ENCODE results near the gene TBPL1.
"Not testable (repeated sequence)": the region's sequence is repeated elsewhere in the genome, so short reads cannot be mapped to it uniquely, and the experiment has no call there.

The TBPL1 gene

DNA sequence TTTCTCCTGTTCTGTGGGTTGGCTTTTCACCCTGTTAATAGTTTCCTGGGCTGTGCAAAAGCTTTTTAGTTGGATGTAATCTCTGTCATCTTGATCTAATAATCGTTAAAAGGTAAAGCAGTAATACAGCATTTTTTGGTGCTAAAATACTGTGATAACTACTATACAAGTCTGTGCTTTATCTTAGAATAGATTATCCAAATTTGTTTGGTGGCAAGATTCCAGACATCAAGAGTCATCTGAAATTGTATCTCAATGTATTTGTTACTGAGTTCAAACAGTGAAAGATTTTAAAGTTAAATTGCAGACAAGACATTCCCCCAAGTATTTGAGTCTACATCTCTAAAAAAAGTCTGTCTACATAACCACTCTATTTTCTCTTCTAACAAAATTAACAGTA, 18.8 kb downstream of the TBPL1 start:
- DNase-seq = no peak

DNA sequence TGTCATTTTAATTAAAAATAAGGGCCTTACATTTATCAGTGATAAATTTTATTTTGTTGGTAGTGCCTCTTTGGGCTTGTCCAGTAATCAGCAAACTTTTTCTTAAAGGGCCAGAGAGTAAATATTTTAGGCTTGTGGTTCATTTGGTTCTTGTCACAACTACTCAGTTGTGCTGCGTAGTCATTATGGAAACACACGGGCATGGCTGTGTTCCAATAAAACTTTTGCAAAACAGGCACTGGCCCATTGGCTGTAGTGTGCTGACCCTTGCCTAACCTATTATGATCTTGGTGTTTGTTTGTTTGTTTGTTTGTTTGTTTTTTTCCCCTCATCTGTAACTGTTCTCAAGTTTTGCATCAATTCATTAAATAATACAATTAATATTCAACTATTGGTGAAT, 19.4 kb downstream of the TBPL1 start:
- DNase-seq = no peak

DNA sequence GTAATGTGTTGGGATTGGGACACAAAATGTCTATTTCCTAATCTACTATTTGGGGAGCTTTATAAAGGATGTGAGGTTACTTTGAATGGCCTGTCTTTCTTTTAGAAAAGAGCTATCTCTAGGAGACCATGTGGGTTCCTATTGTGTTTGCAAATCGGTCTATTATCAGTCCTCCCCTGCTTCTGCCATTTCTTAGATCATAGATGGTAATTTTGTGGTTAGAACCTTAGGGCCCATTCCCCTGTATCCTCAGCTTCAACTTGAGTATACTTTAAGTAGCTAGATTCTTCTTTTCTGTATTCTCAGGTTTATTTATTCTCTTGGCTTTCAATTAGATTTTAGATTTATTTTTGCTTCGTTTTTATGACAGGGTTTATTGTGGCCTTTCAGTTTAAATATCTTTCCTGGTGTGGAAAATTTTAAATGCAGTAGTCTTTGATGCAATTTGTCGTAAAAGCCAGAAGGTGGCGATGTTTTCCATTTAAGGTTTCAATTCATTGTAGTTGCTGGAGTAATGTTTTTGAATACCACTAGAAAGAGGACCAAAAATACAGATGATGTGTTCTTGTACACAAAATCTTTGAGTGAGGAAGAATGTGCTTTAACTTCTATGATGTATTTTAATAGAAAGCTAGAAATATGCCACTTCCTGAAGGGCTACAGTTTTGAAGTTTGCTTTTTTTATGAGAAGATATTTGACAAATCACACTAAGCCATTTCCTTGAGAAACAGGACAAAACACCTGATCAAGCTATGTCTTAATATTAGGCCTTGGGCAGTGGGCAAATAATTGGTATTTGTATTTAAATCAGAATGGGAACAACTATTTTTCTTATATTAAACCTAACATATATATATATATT, 20.3 kb downstream of the TBPL1 start:
- no peak for DNase-seq

DNA sequence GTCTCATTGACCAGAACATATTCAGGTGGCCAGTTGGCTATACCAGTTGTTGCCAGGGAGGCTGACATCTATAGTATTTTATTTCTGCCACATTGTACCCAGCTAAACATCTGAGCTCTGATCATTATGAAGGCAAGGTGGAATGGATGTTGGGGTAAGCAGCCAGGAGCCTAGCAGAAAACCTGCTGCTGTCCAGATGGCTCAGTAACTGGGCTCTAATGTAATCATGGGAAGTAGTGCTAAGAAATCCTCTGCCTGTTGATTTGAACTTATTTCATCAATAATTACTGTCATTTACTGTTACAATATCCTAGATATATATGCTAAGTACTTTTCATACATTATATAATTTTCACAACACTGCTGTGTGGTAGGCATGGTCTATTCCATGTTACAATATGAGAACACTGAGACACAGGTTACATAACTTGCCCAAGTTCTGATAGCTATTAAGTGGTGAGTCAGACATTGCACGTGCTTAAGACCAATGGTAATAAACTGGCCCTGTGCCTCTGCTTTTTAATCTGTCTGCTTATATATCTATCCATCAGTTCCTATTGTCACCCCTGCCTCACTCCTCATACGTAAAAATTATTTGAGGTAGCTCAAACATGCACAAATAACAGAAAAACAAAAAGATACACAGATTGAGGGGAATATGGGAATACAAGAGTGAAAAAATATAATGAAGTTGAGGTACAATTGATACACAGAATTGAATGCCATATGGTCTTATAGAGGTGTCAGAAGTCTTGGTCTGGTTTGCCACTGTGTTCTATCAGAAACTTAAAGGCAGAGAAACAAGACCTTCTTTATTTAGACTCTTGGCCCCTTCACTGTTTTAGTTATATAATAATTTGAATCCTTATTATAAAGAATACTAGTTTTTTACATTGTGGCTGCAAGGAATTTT, 25.2 kb downstream of the TBPL1 start:
- DNase-seq = no peak

DNA sequence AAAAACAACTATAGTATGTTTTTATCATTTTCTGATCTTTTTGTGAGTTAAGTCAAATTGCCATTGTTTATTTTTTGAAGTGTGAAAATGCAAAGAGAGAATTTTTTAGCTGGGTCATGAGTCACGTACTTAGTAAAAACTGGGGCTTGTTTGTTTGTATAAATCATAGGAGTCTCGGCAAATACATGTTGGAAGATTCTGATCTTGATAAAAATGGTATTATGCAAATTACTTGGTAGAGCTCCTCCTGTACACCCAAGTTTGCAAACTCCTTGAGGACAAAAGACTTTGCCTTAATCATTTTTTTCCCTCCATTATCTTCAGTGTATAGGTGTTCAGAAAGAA, 25.8 kb downstream of the TBPL1 start:
- no peak for DNase-seq

DNA sequence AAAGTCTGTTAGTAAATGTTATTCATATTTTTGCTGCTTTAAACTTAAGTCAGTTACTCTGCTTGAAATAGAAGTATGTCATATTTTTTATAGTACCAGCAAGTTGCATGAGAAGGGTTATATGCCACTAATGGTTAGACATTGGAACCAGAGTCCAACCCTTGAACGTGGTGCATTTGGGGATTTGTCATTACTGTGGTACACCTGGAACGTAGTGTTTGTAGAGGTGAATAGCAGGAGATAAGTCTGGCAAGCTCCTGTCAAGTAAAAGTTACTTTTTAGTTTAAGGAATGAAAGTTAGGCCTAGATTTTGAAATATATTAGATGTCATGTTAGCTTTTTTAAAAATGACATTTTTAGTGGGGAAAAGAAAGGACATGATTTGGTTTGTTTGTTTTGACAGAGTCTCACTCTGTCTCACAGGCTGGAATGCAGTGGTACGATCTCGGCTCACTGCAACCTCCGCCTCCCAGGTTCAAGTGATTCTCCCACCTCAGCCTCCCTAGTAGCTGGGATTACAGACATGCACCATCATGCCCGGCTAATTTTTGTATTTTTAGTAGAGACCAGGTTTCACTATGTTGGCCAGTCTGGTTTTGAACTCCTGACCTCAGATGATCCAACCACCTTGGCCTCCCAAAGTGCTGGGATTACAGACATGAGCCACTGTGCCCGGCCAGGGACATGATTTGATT, 26.4 kb downstream of the TBPL1 start:
- not testable (repeated sequence) for DNase-seq

DNA sequence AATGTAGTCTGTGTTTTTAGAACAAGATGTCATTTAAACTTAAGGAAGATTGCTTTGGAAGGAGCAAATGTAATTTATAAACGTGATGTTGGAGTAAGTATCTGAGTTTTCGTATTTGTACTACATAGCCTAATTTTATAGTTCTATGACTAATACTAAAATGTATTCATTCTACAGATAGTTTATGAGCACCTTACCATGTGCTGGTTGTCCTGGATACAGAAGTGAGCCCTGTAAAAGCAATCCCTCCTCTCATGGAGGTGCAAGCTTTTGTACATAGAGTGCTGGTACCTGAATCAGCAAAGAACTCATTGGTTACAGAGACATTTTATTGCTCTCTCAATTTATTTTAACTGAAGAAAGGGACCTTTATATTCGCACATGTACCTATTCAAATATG, 27.1 kb downstream of the TBPL1 start:
- no peak for DNase-seq

DNA sequence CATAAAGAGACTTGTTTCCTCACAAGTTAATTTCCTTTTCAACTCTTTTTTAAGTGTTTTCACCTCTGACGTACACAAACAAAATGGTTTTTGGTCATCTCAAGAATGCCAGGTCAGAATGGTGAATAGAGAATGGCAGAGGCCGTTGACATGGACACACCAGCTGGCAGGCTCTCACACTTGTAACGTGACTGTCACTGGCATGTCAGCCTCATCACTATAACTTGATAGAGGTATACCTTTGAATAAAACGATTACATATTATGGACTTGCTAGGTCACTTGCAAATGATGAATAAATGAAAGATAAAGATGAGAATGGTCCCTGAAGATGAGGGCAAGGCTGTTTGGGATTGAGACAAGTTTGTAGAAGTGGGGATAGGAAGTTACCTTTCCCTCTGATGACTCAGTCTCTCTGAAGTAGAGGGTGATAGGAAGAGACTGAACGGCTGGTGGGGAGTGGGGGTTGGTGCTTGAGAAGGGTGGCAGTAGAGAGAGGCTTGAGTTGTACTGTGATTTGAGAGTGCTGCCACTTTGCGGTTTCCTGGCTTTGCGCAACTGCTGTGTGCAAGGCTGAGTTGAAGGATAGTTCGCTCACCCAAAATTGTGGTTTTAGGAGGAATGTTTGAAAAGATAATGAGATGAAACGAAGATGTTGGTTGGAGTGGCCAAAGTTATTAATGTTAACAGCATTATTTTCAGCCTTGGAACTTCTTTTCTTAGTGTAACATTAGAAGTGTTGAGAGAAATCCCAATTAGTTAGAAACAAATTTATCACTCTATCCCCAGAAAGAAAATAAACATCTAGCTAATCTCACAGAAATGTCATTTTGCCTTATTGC, 30.3 kb downstream of the TBPL1 start:
- DNase-seq = no peak

DNA sequence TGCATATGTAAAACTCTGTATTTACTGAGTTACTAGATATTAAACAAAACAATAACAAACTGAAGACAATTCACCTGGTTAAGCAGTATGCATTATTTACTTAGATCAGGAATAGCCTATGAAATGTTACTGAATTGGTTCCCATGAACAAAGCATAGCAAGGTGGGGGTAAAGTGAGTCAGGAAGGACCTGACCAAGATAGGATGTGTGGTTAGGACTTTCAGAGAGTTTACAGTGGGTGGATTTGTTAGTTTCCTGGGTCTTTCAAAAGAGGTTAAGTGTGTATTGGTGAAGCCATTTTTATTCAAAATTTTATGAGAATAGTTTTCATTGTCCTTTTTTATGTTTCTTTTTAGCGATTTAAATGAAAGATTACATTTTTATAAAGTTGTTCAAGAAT, 32.9 kb downstream of the TBPL1 start:
- DNase-seq = no peak

DNA sequence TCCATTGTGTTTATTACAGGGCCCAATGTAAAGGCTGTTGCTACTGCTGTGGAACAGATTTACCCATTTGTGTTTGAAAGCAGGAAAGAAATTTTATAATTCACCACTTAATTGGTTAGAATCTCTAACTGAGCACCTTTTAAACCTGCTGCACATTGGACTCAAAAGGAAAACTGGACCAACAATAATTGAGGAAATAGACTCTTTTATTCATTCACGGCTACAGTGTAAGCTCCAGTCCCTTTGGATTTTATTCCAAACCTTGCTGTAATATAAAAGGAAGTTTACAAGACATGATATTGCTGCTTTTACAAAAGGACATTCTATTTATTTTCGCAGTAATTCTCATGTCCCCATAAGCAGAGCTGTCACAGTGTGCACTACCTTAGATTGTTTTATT, 33.9 kb downstream of the TBPL1 start:
- no peak for DNase-seq

DNA sequence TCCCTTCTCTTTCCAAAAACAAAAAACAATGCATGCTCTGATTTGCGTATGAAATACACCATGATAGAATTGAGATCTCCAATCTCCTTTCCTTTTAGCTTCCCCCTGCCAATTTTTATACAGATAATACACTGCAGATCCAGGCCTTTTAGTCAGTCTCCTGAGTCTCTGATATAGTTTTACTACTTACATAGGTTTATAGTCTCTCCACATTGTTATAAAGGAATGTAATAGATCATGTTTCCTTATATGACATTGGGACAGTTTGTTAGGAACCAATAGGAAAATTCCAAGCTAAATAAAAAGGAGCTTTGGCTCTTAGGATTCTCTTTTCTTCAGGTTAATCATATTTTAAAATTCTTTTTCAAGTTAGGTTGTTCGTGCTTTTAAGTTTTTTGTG, 36.5 kb downstream of the TBPL1 start:
- DNase-seq = no peak

DNA sequence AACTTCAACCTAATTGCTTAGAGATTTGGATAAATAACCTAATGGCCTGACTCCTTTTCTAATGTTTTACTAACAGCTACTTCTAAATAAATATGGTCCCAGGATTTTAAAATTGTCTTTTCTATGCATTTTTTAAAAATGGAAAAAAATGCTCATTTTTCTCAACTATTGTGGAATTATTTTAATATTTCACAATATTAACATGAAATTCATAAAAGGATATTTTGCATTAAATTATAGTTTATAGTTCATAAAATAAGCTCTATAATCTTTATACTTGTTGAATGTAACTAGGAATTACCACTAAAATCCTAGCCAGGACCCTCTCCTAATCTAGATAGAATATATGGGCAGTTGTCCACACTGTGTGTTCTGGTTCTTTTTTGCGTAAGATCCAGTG, 37.3 kb downstream of the TBPL1 start:
- no peak for DNase-seq

DNA sequence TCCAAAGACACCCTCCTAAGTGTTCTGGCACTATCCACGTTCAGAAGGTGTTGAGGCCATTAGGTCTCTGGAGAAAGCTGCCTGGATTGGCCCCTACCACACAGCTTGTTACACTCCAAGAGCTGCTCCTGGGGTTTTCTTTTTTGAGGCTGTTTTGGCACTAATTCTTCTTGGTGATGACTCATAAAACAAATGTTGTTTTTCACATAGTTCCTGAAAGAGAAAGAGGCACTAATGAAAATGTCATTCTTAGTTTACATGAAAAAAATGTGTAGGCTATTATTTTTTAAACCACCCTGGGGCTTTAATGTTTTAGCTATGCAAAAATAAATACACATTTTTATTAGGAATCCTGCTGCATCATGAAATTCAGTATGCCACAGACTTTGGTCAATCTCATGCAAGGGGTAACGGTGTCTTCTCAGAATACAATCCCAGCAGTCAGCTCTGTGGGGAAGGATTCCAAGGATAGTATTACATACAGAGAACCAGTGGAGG, 38.1 kb downstream of the TBPL1 start:
- DNase-seq = no peak

DNA sequence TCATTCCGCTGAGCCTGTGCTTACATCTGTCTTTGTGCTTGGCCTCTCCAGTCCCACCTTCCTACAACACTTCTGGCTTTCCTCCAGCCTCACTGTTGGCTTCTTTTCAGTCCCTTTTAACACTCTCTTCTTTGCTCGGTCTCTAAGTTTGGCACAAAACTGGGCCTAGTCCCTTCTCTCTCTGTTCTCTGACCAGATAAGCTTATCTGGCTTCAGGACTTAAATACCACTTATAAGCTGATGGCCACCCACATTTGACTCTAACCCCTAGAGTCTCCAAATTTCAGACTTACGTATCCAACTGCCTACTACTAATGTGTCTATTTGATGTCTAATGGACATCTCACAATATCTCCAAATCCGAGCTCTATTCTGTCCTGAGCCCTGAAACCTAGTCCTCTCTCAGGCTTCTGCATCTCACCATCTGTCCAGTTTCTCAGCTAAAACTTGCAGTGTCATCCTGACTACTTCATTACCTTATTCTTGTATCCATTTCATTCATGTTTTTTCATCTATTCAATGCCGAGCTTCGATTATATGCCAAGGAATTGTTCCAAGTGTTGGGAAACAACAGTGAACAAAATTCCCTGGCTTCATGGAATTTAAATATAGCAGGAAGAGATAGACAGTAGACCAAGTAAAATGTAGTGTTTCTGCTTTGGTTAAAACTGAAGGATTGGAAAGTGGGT, 40.1 kb downstream of the TBPL1 start:
- no peak for DNase-seq

DNA sequence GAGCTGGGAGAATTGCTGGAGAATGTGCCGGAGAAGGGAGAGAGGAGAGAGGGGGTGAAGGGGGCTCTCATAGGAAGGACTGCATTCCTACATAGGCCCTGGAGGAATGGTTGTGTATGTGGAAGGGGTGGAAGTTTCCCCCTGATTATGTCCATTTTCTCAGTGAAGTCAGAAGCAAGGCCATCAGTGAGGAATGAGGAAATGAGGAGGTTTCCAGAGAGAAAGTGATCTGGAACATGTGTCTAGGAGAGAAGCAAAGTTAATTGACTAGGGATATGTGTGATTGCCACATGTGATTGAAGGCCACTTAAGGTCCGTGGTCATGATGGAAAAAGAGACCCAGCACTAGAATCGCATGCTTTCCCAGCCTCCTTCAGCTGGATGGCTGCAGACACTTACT, 42.3 kb downstream of the TBPL1 start:
- no peak for DNase-seq

DNA sequence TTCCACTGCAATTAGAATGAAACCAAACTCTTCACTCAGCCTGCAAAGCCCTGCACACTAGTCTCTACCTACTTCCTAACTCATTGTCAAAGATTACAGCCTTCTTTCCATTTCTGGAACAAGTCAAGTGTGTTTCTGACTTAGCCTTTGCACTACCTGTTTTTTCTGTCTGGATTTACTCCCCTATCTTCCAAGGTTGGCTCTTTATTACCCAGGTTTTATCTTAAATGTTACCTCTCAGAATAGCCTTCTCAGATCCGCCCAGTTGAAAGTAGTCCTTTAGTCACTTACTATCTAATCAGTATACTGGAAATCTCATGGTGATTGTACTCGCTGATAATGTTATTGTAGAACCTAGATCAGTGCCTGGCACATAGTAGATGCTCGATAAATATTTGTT, 42.7 kb downstream of the TBPL1 start:
- no peak for DNase-seq

DNA sequence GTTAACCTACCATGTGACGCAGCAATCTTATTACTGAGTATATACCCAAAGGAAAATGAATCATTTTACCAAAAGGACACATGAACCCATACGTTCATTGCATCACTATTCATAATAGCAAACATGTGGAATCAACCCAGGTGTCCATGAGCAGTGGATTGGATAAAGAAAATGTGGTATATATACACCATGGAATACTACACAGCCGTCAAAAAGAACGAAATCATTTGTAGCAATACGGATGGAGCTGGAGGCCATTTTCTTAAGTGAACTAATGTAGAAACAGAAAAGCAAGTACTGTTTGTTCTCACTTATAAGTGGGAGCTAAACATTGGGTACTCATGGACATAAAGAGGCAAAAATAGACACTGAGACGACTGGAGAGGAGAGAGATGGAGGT, 44.2 kb downstream of the TBPL1 start:
- no peak for DNase-seq

DNA sequence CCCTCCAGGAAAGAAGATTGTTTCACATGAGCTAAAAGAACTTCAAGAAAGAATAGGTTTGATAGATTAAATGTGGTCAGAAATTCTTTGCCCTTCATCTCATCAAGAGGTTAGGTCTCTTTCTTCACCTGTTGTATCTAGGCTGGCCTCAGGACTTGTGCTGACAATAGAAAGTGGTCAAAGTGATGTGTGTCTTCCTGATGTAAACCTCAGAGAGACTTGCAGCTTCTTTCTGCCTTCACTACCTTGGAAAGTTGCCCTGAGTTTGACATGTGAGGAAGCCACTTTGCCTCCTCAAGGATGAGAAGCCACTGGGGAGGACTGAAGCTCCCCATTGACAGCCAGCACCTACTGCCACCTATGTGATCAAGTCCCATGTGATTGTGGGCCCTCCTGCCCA, 46.3 kb downstream of the TBPL1 start:
- no peak for DNase-seq

DNA sequence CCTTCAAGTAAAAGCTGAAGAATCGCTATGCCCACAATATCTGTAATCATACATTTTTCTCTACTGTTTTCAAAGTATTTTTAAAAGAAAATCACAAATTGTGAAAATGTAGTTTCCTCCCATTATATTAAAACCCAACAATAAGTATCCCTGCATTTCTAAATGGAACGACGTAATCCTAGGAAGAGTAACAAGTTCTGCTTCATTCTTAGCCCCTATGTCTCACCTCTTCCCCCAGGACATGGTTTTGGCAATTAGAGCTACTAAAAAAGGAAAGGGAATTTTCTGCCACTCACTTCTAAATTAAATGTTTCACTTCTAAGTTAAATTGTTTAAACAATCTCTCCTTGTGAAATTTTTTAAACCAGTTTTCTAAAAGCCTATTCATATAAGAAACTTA, 47.4 kb downstream of the TBPL1 start:
- no peak for DNase-seq

DNA sequence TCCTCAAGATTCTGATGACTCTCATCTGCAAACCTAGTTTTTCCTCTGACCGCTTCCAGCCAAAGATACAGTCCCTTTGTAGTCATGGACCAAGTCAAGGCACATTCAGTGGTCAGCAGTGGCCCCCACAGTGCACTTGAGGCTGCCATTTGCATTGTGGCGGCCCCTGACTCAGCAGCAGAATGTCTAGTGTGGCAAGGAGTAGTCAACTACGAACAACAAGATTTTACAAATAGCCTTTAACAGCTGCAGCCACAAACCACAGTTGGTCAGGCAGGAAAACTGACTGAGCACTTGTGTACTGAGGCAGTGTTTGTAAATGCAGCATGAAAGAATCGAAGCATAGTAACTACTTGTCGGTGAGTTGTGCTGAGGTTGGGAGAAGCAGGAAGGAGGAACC, 49.8 kb downstream of the TBPL1 start:
- DNase-seq = peak in 3 of 56 donors; percentile 2 to 10 (median 6)
